ENCODE results near the gene MFAP5.

DNA sequence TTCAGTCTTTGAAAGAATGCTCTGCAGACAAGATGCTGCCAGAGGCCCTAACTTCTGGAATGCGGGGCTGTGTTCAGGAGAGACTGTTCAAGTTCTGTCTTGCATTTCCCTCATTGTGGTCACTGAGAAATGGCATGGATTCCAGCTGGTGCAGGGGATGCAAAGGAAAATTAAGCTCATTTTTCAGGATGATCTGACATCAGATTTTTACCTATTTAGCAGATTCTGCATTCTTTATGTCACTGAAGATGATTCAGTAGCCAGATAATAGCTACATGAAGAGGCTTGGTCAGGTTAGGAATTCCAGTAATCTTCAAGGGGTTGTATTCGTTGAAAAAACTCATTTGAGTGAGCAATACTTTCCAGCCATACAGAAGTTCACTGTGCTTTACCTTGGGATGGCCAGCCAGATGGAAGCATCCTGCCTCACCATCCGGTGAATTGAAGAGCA lies 16.1 kb upstream of the MFAP5 start:
- TF ChIP-seq, protein P1, sequence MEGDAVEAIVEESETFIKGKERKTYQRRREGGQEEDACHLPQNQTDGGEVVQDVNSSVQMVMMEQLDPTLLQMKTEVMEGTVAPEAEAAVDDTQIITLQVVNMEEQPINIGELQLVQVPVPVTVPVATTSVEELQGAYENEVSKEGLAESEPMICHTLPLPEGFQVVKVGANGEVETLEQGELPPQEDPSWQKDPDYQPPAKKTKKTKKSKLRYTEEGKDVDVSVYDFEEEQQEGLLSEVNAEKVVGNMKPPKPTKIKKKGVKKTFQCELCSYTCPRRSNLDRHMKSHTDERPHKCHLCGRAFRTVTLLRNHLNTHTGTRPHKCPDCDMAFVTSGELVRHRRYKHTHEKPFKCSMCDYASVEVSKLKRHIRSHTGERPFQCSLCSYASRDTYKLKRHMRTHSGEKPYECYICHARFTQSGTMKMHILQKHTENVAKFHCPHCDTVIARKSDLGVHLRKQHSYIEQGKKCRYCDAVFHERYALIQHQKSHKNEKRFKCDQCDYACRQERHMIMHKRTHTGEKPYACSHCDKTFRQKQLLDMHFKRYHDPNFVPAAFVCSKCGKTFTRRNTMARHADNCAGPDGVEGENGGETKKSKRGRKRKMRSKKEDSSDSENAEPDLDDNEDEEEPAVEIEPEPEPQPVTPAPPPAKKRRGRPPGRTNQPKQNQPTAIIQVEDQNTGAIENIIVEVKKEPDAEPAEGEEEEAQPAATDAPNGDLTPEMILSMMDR (conservative IDR thresholded peaks at IDR 0.05): no peak
- no peak for TF ChIP-seq ZFX (IDR thresholded peaks at IDR 0.05)

All from C4-2B (cell line).